Activated CD4-positive, CD25-positive, alpha-beta regulatory T cell treated with anti-CD3 and anti-CD28 coated beads, Interleukin-2, amount 50 U/mL, for 16 hours (primary cell): ENCODE results near the gene PLCB2.

Experiments
- DNase-seq: peaks from one replicate; pipeline ENCODE4 v3.0.0-alpha.2; 2020; ENCODE audit warnings: low read depth, low spot score

PLCB2 gene

DNA sequence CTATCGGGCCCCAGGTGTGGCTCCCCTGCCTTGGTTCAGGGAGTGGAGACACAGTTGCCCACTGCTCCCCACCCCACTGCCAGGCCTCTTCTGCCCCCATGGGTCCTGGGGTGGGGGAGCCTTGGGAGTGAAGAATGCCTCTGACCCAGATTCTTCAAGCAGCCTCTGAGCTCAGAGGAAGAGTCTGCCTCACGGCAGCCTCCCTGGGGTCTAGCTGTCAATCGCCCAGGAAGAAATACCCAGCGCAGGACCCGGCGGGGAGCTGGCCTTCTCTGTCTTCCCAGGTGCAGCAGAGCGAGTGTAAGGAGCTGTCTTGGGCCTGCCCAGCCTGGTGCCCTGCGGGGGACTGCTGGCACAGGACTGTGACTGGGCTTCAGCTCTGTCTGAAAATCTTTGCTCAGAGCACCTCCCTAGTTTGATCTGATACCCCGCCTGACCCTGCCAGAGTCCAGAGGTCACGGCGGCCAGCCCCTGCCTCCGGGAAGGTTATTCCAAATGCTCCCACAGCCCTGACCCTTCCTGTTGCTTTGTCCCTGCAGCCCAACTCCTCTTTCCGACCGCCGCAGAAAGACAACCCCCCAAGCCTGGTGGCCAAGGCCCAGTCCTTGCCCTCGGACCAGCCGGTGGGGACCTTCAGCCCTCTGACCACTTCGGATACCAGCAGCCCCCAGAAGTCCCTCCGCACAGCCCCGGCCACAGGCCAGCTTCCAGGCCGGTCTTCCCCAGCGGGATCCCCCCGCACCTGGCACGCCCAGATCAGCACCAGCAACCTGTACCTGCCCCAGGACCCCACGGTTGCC lies 35.9 kb downstream of the PLCB2 start:
- no peak for DNase-seq

- DNase-seq = no peak
These were observed 37.3 kb downstream of the PLCB2 start for GRCh38 chr15:40270246-40270995.

GRCh38 chr15:40269604-40270003 lies 38.1 kb downstream of the PLCB2 start:
- no peak for DNase-seq

DNA sequence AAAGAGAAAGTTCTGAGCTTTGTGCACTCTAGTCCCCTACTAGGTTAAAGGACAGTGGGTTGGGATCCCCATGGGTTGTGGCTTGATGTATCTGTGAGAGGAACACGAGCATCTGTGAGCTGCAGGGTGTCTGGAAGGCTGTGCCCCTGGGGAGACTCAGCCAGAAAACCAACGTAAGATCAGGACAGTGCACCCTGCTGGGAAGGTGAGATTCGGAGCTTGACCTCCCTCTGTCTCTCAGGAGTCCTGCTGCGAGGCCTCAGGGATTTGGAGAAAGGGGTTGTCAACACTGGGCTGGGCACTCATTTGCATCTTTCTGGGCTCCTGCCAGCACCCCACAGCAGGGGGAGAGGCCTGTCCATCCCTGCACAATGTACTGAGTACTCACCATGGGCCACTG lies 40.1 kb downstream of the PLCB2 start:
- no peak for DNase-seq

GRCh38 chr15:40266828-40267304 lies 40.9 kb downstream of the PLCB2 start:
- no peak for DNase-seq

GRCh38 chr15:40265875-40266274 lies 41.9 kb downstream of the PLCB2 start:
- no peak for DNase-seq

DNA sequence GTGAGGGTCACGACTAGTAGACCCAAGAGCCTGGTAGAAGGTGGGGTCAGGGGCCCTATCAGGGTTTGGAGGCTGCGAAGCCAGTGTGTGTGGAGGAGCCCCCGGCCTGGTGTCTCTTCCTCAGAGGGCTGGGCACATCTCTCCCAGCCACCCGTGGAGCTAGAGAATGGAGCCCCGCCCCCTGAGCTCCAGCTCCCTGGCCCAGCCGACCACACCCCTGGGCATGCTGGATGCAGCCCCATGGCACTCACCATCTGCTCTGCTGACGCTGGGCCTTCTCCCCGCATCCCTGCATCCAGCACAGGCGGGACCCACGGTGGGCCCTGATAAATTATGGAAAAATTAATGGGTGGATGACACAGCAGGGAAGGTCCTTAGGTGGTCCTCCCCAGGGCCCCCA lies 42.4 kb downstream of the PLCB2 start:
- DNase-seq = no peak

- DNase-seq = no peak
These were observed 43.2 kb downstream of the PLCB2 start for GRCh38 chr15:40264321-40265153.

DNA sequence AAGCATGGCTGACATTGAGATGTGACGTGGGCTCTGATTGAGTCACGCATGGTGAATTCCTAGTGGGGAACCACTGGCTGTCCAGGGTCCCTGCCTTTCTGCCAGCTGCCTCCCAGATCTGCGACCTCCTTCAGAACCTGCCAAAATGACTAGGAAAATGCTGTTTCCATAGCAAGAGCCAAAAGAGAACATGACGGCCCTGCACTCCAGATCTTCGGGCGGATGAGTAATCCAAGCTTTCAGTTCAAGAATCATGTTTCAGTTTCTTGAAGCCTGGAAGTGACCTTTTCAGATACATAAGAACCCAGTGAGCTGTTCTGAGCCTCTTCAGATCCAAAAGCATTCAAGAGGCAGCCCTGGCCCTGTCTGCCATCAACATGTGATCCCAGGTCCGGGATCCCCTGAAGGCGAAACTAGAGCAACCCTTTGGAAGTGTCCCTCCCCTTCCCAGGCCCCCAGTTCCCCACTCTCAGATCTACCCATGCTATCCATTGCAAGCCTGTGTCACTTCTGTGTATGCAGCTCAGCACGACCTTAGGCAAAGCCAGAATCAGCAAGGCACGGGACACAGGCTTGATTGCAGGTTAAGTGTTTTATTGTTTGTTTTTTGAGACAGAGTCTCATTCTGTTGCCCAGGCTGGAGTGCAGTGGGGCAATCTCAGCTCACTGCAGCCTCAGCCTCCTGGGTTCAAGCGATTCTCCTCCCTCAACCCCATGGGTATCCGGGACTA lies 44.5 kb downstream of the PLCB2 start:
- no peak for DNase-seq

GRCh38 chr15:40259021-40259420 lies 48.7 kb downstream of the PLCB2 start:
- DNase-seq = no peak

DNA sequence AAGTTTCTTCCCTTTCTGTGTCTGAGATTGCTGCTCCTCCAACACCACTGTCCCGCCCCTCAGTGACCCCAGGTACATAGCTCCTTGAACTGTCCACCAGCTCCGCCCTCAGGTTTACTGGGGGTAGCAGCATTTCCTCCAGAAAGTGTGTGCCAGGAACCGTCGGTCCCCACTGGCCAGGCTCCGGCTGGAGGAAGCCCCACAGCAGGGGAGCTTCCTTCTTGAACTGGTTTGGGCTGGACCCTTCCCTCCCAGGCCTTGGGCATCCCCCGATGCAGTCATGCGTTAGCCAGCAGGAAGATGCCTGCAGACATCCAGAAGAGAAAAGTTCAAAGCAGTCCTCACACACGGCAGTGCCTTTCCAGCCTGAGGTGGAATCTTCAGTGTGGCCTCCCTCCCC lies 49.2 kb downstream of the PLCB2 start:
- DNase-seq = no peak

- DNase-seq = no peak
These were observed 49.9 kb downstream of the PLCB2 start for GRCh38 chr15:40257656-40258450.

- DNase-seq = no peak
These were observed 51.0 kb downstream of the PLCB2 start for GRCh38 chr15:40256638-40257235.

DNA sequence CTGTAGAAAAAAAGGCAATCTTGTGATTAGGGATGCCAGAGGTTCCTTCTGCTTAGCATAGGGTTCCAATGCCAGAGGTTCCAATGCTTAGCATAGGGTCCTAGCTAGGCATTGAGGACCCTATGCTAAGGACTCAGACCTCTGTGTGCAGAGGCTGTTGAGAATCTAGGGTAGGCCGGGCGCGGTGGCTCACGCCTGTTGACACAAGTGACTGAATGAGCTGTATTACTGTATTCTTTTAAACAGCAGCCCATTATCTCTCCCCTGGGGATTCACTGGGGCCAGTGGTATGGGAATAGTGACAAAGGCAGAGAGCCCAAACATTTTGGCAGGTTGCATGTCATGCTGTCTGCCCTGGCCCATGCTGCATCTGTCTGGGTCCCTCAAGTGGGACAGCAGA lies 52.7 kb downstream of the PLCB2 start:
- no peak for DNase-seq

- DNase-seq = no peak
These were observed 53.3 kb downstream of the PLCB2 start for GRCh38 chr15:40254452-40254851.

DNA sequence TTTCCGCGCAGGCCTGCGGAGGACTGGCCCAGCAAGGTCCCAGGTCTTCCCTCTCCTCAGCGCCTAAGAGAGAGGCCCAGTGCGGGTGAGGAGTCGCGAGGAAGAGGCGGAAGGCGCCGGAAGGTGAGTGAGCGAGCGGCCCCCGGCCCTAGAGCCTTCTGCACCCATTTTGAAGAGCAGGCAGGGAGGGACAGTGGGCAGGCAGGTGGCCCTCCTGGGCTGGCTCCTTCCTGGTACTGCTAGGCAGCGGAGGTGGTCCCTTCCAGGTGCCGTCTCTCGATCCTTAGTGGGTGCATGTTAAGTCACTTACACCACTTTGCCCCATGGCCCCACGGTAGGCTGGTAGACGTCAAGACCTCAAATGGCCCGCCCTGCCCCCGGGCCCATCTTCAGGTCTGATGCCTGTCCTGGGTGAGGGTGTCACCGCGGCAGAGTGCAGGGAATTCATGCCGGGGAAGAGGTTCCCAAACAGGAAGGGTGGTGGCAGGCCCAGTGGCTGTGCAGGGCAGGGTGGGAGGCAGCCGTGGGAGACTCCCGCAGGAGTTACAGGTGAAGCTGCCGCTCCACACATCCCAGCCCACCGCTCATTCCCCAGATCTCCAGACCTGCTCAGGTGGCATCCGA lies 54.5 kb downstream of the PLCB2 start:
- no peak for DNase-seq

- no peak for DNase-seq
These were observed 55.1 kb downstream of the PLCB2 start for GRCh38 chr15:40252438-40253166.

DNA sequence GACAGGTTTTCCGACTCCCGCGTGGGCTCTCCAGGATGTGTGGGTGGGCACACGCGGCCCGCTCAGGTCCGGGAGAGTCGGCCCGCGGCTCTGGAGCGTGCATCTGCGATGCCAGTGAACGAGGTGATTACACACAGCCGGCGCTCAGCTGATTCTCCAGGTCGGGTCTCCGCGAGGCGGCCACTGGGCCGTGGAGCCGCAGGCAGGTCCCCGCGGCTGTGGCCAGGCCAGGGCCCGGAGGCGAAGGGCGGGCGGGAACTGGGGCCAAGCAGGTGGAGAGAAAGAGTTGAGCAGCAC lies 55.6 kb downstream of the PLCB2 start:
- DNase-seq = no peak

- DNase-seq = no peak
These were observed 56.1 kb downstream of the PLCB2 start for GRCh38 chr15:40251486-40252140.
